ENCODE data around the gene HLF. TPM values are rescaled to one million over a fixed set of nuclear protein-coding genes. Genes with fewer than 3 reads are reported as not detected.

The HLF gene
- total and polyA plus RNA-seq, 2 experiments from 2014 or later, result 0.09 TPM; not detected in 1

DNA sequence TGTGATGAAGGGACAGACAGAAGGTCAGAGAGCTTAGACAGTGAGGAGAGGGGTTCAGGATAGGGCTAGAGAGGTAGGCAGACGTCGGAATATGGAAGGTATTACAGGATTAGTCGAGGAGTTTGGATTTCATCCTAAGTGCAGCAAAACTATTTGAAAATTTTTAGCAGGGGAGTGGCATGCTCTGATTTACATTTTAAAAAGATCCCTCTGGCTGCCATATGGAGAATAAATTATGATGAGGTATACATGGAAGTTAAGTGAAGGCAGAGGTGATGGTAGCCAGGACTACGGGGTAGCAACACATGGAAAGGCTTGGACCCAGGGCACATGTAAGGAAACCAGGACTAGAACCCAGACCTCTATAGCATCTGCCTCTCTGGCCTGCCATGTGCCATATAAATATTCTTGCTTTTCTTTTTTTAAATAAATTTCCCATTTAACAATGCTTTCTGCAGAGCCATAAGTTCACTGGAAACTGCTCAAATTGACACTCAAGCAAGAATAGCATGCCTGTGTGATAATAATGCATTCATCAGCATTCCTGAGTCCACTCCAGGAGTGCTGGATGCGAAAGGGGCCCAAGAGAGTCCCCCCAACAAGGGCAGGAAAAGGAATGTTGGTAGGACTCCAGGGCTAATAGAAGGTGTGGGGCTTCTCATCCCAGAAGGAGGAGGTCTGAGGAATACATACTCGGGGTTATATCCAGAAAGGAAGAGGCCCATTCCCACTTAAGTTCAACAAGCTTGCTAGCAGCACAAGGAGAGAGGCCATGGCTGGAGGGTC, 78.2 kb downstream of the HLF start:
- Histone ChIP-seq H3K9me3 (ENCODE audit: low read depth) (no peaks in the 10 kb centered on the region), H3F3A (ENCODE audit: insufficient read depth) (no peaks in the 10 kb centered on the region), H4K20me1 (ENCODE audit: insufficient read depth) (no peaks in the 10 kb centered on the region), H3K36me3 (ENCODE audit: low read depth) (no peaks in the 10 kb centered on the region), H3K4me2 (ENCODE audit: unreplicated experiment) (no peak overlapping the region), H3K9me2 (ENCODE audit: insufficient read depth) (no peaks in the 10 kb centered on the region), H3K4me3 (no peak overlapping the region), H3K9ac (no peak overlapping the region), H3K4me1 (ENCODE audit: insufficient read depth) (peaks cover 9% of the 10 kb centered on the region), H2AFZ (no peak overlapping the region), H3K27ac (no peak overlapping the region), H3K79me2 (ENCODE audit: insufficient read depth) (no peaks in the 10 kb centered on the region), H3K27me3 (replicated peaks; ENCODE audit: insufficient read depth) (no peaks in the 10 kb centered on the region; the same call in none of the 2 replicates)
- no peak for TF ChIP-seq EZH2 (IDR thresholded peaks at IDR 0.05; ENCODE audit: insufficient read depth, poor library complexity, severe bottlenecking)
- TF ChIP-seq EZH2phosphoT487 (IDR thresholded peaks at IDR 0.05; ENCODE audit: insufficient read depth, low read depth), result no peak
- WGBS, 2 experiments (ENCODE audit: low coverage in 1 of 2, low lambda C conversion rate in 2 of 2, missing lambda C conversion rate in 2 of 2), result 88 to 89% methylated on average over 6 of the region's 6 CpGs
- no peak for DNase-seq
- in situ Hi-C loops (cut with MboI), result no loop called here

DNA sequence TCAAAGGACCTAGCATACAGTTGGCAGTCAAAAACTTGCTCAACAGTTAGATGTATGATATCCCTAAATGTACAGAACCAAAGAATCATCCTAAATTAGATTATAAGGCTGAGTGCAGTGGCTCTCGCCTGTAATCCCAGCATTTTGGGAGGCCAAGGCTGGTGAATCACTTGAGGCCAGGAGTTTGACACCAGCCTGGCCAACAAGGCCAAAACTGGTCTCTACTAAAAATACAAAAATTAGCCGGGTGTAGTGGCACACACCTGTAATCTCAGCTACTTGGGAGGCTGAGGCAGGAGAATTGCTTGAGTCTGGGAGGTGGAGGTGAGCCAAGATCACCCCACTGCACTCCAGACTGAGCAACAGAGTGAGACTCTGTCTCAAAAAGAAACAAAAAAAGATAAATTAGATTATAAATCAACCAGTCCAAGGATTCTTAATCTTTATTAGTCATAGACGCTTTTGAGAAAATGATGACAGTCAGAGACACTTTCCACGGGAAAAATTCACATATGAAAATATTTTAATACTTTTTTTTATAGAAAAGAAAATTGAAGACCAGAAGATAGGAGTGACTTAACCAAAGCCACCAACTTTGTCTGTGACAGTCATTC, 79.2 kb downstream of the HLF start:
- WGBS, 2 experiments (ENCODE audit: low coverage in 1 of 2, low lambda C conversion rate in 2 of 2, missing lambda C conversion rate in 2 of 2), result 70 to 74% methylated on average over 4 of the region's 4 CpGs
- in situ Hi-C loops (cut with MboI), result no loop called here
- no peak for DNase-seq

DNA sequence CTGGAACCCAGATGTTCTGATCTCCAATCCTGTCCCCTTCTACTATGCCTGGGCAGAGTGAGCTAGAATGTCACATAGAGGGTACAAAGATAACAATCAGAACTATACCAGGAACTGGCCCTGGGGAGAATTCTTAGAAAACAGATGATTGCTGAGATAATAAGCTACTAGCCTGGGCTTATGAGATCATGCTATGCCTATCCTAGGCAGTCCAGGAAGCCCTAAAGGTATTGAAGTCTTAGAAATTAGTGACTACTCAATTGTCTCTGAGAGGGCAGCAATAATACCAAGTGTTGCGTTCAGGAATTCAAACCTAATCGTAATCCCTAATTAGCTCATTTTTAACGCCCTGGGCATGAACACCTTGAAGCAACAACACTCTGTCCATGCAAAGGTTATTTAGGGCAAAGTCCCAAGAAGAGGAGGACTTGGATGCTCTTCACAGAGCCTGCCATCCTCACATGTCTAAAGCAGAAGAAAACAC, 79.8 kb downstream of the HLF start:
- H3K9me2 ChIP-seq (ENCODE audit: insufficient read depth), result no peaks in the 10 kb centered on the region
- H3K4me1 ChIP-seq (ENCODE audit: insufficient read depth), result peaks cover 9% of the 10 kb centered on the region

More for the DNA sequence above, 79.2 kb downstream of the HLF start:
- Histone ChIP-seq H3K27ac (no peak overlapping the region), H3K9me2 (ENCODE audit: insufficient read depth) (no peaks in the 10 kb centered on the region), H2AFZ (no peak overlapping the region), H3K4me2 (ENCODE audit: unreplicated experiment) (no peak overlapping the region), H3K4me1 (ENCODE audit: insufficient read depth) (peaks cover 9% of the 10 kb centered on the region), H3K27me3 (replicated peaks; ENCODE audit: insufficient read depth) (no peaks in the 10 kb centered on the region; the same call in none of the 2 replicates), H3K9me3 (ENCODE audit: low read depth) (no peaks in the 10 kb centered on the region), H4K20me1 (ENCODE audit: insufficient read depth) (no peaks in the 10 kb centered on the region), H3K36me3 (ENCODE audit: low read depth) (no peaks in the 10 kb centered on the region), H3F3A (ENCODE audit: insufficient read depth) (no peaks in the 10 kb centered on the region), H3K4me3 (no peak overlapping the region), H3K79me2 (ENCODE audit: insufficient read depth) (no peaks in the 10 kb centered on the region), H3K9ac (no peak overlapping the region)
- no peak for TF ChIP-seq EZH2phosphoT487 (IDR thresholded peaks at IDR 0.05; ENCODE audit: insufficient read depth, low read depth)
- TF ChIP-seq EZH2 (IDR thresholded peaks at IDR 0.05; ENCODE audit: insufficient read depth, poor library complexity, severe bottlenecking), result no peak

DNA sequence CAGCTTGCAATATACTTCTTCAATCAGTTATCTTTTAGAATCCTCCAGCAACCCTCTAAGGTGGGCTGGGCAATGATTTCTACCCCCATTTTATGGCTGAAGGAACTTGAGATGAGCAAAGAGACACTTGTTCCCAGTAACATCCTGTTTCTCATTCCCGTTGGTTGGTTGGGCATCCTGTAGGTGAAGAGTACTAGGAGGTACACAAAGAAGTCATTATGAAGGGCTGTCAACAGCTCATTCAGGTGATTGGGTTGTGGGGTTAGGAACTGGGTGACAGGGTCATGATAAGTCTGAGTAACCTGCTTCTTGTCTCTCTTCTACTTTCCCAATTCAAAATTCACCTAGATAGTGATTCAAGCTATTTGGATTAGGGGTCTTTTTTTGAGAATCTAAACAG, 80.4 kb downstream of the HLF start:
- Histone ChIP-seq H3K27ac (no peak overlapping the region), H3K79me2 (ENCODE audit: insufficient read depth) (no peaks in the 10 kb centered on the region), H3K4me2 (ENCODE audit: unreplicated experiment) (no peak overlapping the region), H3K9me3 (ENCODE audit: low read depth) (no peaks in the 10 kb centered on the region), H3K4me1 (ENCODE audit: insufficient read depth) (peaks cover 9% of the 10 kb centered on the region), H3F3A (ENCODE audit: insufficient read depth) (no peaks in the 10 kb centered on the region), H3K36me3 (ENCODE audit: low read depth) (no peaks in the 10 kb centered on the region), H3K4me3 (no peak overlapping the region), H4K20me1 (ENCODE audit: insufficient read depth) (no peaks in the 10 kb centered on the region), H3K9me2 (ENCODE audit: insufficient read depth) (no peaks in the 10 kb centered on the region), H2AFZ (no peak overlapping the region), H3K27me3 (replicated peaks; ENCODE audit: insufficient read depth) (no peaks in the 10 kb centered on the region; the same call in none of the 2 replicates), H3K9ac (no peak overlapping the region)
- no peak for DNase-seq
- 77 to 89% methylated on average over 1 of the region's 1 CpG for WGBS, 2 experiments (ENCODE audit: low coverage in 1 of 2, low lambda C conversion rate in 2 of 2, missing lambda C conversion rate in 2 of 2)
- TF ChIP-seq EZH2 (IDR thresholded peaks at IDR 0.05; ENCODE audit: insufficient read depth, poor library complexity, severe bottlenecking) (no peak), EZH2phosphoT487 (IDR thresholded peaks at IDR 0.05; ENCODE audit: insufficient read depth, low read depth) (no peak)
- in situ Hi-C loops (cut with MboI), result no loop called here

More for the DNA sequence above, 79.8 kb downstream of the HLF start:
- H3F3A ChIP-seq (ENCODE audit: insufficient read depth), result no peaks in the 10 kb centered on the region
- H3K27ac ChIP-seq, result no peak overlapping the region
- H3K9ac ChIP-seq, result no peak overlapping the region
- H3K79me2 ChIP-seq (ENCODE audit: insufficient read depth), result no peaks in the 10 kb centered on the region
- no peaks in the 10 kb centered on the region; the same call in none of the 2 replicates for H3K27me3 ChIP-seq (replicated peaks; ENCODE audit: insufficient read depth)
- no peaks in the 10 kb centered on the region for H3K9me3 ChIP-seq (ENCODE audit: low read depth)
- H4K20me1 ChIP-seq (ENCODE audit: insufficient read depth), result no peaks in the 10 kb centered on the region
- TF ChIP-seq EZH2 (IDR thresholded peaks at IDR 0.05; ENCODE audit: insufficient read depth, poor library complexity, severe bottlenecking), result no peak
- TF ChIP-seq EZH2phosphoT487 (IDR thresholded peaks at IDR 0.05; ENCODE audit: insufficient read depth, low read depth), result no peak
- no peak overlapping the region for H3K4me3 ChIP-seq
- H3K36me3 ChIP-seq (ENCODE audit: low read depth), result no peaks in the 10 kb centered on the region
- WGBS, 2 experiments (ENCODE audit: low coverage in 1 of 2, low lambda C conversion rate in 2 of 2, missing lambda C conversion rate in 2 of 2), result 80 to 91% methylated on average over 3 of the region's 3 CpGs
- in situ Hi-C loops (cut with MboI), result no loop called here
- no peak for DNase-seq
- no peak overlapping the region for H3K4me2 ChIP-seq (ENCODE audit: unreplicated experiment)
- H2AFZ ChIP-seq, result no peak overlapping the region

Measured in GM23248 (cell line).